AG09319 (cell line): ENCODE measurements around the gene CDRT4.

ENCODE experiments used
- DNase-seq: peaks from one replicate; pipeline ENCODE4 v3.0.0-alpha.2; 2010; ENCODE audit warnings: low read depth; ENCODE audit errors: extremely low read depth
- CTCF ChIP-seq: IDR thresholded peaks from 2 replicates; pipeline ENCODE4 v1.5.1; 2011; ENCODE audit warnings: low read depth, mild to moderate bottlenecking, inconsistent platforms, low read length, moderate library complexity

The CDRT4 gene

GRCh38 chr17:15501793-15502192 is 34.4 kb upstream of the CDRT4 start:
- no peak for TF ChIP-seq CTCF
- DNase-seq: no peak

DNA sequence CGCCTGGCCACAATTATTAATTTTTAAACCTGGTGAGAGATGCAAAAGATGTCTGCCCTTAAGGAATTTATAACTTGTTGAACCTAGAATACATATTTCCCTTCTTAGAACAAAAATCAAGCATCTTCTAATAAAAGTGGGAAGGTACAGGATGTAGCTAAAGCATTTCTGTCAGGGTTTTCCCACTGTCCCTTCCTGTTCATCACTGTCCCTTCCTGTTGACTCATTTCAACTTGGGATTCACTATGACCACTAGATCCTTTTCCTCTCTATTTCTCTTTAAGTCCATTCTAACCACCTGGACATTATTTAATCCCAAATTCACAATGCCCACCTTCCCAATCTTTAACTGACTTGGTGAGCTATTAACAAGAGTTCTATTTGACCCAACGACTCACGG is 33.9 kb upstream of the CDRT4 start:
- TF ChIP-seq CTCF: no peak
- no peak for DNase-seq

DNA sequence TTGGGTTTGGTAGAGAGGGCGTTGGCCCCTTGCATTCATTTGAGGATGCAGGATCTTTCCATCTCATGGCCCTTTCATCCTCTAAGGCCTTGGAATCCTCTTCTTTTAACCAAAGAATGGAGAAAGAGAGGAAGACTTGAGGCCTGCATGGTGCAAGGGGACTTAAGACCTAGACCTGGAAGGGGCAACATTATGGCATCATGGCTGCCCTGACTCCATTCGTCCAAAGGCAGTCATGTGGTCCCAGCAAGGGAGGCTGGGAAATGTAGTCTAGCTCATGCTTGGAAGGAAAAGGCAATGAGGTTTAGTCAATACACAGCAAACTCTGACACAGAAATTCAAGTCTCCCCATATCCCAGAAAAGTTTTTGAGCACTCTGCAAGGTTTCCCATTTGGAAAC is 30.7 kb upstream of the CDRT4 start:
- no peak for DNase-seq
- no peak for TF ChIP-seq CTCF

DNA sequence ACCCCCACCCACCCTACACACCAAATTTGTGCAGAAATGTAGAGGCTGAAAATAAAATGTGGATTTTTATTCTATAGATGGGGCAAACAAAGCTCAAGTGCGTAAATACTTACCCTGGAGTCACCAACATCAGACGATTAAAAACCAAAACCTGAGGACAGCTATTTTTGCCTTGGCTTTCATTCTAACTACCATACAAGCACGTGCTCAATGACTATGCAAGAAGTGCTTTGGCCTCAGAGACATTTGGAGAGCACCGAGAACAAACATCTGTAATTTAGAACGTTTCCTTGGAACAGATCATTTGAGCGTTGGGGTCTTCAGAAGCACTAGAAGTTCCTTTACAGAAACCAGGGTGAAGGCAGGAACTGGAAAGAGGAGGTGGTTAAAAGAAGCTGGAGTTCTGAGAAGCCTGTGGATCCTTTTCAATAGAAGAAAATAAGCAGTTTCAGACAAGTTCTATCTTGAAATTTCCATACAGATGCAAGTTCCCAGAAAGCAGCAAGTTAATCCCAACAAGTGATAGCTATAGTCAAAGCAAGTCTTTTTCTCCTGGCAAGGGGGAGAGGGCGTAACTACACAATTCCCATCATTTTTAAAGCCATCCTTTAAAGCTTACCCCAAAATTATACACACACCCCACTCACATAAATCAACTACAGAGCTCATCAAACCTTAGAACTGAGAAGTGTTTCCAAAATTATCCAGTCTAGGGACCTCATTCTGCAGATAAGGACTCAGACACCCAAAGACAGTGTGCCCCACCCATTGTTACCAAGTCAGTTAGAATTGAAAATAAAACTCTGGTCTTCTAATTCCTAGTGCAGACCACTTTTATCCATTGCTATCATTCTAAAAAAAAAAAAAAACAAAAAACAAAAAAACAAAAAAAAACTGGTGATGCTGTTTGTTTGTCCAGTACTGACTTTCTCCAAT is 29.6 kb upstream of the CDRT4 start:
- no peak for TF ChIP-seq CTCF
- DNase-seq: no peak

- no peak for DNase-seq
- TF ChIP-seq CTCF: no peak
Measured at GRCh38 chr17:15494821-15495220, 27.4 kb upstream of the CDRT4 start.

- TF ChIP-seq CTCF: no peak
Measured at GRCh38 chr17:15493693-15494035, 26.2 kb upstream of the CDRT4 start.

GRCh38 chr17:15492791-15493692 is 25.6 kb upstream of the CDRT4 start:
- TF ChIP-seq CTCF: no peak
- DNase-seq: no peak

More at GRCh38 chr17:15493693-15494035, 26.2 kb upstream of the CDRT4 start:
- DNase-seq: no peak
